GM19023 (cell line): ENCODE data around the gene QKI.
A peak's percentile ranks its signal among the peaks of the same experiment; 100 is the strongest.
"Not testable (repeated sequence)": the region's sequence is repeated elsewhere in the genome, so short reads cannot be mapped to it uniquely, and the experiment has no call there.

Experiments
- ATAC-seq: cut with Tn5 transposase; IDR thresholded peaks from one replicate; pipeline ENCODE4 v1.9.1; 2021; ENCODE audit warnings: mild to moderate bottlenecking, moderate library complexity; ENCODE audit not compliant: unreplicated experiment

QKI gene

DNA sequence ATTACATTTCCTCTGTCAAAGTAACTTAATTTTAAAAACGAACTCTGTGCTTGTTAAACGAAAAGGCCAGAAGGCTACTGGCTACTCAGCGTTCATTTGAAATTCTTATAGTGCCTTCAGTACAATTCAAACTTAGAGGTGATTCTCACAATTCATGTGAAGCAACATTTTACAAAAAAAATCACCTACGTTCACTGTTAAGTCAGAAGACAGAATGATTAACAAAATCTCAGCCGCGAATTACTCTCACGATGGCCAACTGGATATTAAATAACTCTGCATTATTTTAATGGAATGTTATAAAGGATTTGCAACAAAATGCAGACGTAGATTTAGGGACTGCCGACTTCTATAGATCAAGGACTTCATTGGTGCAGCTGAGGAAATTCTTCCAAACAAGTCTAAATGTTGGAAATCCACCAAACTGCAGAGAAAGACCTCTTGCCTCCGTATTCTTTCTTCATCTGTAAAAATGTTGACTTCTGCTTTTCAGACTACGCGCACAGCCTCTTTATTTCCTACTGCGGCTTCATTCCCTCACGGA is 1.6 kb upstream of the QKI start:
- no peak for ATAC-seq

DNA sequence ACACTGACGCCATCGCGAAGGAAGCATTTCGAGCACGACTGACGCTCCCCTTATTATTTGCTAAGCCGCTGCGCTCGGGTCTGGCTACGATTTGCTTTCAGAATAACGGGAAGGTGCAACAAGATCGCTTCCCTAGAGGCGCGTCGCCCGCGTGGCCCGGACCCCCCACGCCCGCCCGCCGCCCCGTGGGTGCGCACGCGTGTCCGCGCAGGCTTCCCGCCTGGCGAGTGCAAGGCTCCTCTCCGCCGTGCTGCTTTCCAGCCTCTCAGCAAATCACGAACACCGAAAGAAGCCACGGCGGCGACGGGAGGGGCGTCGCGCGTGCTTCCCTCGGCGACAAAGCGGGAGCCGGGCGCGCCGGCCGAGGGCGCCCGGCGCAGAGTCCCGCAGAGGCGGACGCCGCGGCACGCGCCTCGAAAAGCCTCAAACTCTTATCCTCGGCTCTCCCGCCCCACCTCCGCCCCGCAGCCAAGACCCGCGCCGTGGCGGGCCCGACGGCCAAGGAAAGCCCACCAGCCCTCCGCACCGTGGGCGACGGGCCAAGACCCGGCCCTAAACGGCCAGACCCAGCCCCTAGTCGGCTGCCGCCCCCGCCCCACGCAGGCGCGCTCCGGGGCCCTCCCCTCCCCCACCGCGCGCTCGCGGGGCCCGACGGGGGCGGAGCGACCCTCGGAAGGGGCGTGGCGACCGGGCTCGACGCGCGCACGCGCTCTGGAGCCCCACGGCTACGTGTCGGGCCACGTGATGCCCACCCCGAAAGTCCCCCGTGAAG is 987 bp upstream of the QKI start:
- ATAC-seq: peak; percentile 52

DNA sequence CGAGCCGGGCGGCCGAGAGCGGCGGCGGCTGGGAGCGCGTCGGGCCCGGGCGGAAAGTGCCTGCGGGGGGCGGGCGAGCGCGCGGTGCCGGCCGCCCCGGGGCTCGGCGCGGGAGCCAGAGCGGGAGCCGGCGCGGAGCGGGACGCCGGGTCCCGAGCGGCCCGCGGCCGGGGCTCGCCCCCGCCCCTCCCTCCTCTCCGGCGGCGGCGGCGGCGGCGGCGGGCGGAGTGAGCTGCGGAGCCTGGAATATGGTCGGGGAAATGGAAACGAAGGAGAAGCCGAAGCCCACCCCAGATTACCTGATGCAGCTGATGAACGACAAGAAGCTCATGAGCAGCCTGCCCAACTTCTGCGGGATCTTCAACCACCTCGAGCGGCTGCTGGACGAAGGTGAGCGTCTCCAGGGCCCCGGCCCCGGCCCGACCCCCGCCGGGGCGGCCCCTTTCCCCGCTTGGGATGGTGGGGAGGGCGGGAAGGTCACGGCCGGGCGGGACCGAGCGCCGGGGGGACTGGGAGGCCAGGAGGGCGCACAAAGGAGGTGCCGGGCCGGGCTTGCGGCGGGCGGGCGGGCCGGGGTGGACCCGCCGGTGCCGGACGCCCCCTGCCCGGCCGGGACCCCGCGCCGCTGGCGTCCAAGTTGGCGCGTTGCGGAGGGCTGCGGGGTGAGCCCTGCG is 565 bp downstream of the QKI start:
- ATAC-seq: peak; percentile 1

DNA sequence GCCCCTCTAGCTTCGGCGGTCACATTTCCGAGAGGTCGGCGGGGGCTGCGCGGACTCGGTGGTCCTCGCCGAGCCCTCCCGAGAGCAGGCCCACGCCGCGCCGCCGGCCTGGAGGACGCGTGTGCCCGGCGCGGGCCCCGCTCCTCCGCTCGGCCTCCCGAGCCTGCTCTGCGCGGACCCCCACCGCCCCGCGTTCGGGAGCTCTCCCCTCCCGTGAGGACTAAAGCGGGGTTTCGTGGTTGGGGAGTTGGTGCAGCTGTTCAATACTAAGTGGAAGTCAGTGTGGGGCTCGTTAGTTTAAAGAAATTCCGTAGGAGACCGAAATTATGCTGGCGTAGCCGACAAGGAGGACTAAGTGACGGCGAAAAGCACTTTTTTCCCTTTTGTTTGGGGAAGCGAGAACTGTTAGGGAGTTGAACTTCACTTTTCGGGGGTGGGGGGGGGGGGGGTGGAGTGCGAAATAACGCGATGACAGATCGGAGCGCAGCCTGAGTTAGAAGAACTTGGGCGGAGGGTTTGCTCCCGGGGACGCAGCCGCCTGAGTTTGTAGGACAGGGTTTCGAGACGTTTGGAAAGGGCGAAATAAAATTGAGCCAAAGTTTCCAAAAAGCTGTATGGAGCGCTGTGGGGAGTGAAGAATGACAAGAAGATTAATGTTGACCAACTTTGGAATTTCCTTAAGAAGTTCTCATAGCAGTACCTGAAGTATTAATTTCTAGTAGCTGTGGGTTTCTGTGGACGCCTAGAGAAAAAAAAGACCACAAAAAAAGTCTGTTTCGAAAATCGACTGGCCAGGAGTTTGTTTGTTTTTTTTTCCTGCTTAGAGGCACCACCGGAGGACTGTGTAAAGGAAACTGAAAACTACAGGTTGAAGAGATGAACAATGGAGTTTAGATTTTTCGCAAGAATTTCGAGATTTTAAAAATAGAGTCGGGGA is 1.4 kb downstream of the QKI start:
- no peak for ATAC-seq

DNA sequence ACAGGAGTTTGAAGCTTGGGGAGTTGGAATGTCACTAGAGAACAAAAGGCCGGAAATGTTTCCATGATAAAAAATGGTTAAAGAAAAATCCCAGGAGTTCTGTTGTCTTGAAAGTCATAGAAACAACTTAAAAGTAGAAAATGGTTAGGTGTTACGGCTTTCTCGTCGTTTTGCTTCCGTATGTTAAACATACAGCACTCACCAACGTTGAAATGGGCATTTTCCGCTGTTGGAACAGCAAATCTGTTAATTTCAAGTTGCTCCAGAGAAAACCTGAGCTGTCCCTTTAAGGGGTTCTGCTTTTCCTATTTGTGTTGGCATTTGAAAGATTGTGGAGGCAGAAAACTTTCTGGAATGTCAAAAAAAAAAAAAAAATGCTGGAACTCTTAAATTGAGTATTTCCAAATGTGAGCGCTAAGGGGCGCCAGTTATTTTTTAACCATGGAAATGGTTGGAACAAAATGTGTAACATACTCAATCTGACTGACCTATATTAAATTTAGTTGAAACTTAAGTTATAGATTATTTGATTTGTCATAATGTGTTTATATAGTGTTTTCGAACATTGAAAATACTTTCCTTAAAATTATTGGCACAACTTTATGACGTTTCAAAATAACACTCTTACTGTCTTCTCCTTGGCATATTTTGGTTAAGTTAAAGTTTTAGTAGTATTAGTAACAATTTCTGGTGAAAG is 2.2 kb downstream of the QKI start:
- ATAC-seq: no peak

DNA sequence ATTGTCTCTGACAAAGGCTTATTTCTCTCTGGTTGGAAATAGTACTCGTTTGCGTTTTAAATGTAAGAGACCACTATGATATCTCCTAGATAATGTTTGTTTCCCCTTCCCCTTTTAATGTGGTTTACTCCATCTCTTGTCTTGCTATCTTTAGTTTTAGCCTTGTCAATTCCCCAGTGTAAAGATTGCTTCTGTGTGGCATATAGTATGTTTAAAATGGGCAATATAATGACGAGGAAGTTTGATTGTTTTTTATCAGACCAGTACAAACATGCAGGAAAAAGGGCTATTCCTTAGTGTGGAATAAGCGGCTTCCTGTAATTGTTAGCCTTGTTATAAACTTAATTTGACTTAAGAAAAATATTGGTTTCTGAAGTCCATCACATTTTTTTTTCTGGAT is 3.1 kb downstream of the QKI start:
- ATAC-seq: no peak

DNA sequence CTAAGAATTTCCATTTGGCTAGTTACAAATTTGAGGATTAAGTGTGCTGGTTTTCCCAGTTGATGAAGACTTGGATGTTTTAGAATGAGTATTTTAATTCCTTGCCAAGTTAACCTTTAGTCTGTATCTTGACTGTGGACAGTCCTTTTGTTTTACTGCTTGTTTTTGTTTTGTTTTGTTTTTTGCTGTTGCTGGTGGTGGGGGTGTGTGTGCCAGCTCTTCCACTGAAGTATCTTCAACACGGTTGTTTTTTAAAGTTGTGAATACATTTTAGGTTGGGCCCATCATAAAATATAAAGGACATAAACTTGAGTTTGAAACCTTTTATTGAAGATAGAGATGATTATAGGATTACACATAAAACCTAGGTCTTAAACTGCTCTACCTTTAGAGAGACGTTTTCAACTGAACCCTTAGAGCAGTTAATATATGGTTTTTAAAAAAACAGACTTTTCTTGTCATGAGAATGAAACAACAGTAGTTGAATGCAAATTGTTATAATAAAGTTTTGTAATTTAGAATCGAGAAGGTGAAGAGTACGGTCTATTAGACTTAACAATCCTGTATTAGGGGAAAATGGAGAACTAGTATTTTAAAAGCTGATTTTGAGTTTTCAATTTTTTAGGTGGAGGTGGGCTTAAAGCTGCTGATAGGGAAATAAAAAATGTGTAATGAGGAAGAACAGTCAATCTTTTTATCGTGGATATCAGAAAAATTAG is 4.0 kb downstream of the QKI start:
- ATAC-seq: no peak

DNA sequence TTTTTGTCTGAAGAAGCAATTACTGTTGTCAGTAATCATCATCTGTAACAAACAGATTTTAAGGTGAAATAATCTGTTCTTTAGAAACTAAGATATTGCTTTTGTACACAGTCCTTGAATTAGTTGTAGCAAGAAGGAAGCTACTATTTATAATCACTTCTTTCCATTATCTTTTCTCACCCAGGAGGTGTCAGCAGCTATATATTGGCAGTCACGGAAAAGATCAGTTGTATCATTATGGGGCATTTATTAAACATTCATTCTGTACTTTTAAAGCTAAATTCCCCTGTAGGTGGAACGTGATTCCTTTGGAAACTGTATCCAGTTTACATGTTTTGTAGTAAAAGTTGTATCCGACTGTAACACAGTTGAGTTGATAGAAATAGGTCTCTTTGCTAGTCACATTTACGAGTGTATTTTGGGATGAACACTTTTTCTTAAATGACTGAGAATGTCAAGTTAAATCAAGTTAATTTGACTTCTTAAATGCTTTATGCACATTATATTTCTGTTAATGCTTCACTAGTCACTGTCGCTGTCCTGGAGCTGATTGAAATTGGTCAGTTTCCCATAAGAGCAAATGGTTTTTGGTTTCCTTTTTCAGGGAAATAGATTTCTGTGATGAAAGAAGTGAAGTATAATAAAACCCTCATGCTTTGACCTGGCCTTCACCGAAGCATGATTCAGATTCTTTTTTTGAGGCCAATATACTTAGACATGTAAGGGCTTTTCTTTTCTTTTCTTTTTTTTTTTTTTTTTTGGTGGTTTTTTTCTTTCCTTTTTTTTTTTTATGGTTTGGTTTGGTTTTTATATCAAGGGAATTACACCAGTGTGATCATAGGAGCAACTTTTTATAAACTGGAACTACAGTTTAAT is 5.1 kb downstream of the QKI start:
- ATAC-seq: no peak

DNA sequence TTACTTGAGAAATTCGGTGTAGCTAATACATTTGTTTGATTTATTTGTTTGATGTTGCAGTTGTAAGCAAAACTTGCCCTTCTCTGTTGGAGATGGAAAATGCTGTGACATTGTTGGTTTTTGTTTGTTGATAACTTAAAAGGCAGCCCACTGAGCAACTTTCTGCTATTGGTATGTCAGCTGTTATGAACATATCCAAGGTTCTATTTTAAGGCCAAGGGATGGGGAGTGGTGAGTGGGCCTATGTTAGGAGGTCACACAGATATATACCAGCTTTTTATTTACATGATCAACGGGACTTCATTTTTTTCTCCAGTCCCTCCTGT is 5.7 kb downstream of the QKI start:
- ATAC-seq: no peak

DNA sequence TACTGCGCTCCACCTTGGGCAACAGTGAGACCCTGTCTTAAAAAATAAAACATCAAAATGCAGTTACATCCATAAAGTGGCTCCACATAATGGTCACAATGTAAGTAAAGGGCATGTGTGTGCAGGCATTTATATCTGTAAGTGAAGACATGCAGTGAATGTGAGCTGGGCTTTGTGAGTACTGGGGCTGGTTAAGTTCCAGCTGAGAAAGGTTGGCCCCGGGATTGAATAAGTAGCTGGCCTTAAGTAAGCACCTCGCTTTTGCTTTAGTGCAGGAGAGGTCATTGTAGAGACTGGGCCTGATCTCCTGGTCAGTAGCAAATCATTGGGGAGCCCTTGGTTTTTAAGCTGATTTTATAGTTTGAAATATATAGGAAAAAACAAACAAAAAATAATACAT is 8.0 kb downstream of the QKI start:
- no peak for ATAC-seq

DNA sequence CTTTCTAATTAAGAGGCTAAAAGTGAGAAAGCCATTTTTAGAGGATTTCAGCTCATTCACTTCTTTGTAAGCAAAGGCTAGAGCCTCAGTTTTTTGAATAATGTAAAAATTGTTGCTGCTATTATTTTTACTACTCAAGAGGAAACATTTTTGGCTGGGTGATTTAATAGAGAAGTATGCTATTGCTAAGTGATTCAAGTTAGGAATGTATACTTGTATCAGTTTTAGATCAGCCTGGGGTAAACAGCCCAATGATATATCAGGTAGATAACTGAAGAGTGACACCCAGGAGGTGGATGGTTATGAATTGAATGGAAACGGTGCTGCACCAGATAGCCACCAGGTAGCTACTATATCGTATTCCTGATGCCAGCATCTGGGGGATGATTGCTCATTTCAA is 9.2 kb downstream of the QKI start:
- ATAC-seq: no peak

DNA sequence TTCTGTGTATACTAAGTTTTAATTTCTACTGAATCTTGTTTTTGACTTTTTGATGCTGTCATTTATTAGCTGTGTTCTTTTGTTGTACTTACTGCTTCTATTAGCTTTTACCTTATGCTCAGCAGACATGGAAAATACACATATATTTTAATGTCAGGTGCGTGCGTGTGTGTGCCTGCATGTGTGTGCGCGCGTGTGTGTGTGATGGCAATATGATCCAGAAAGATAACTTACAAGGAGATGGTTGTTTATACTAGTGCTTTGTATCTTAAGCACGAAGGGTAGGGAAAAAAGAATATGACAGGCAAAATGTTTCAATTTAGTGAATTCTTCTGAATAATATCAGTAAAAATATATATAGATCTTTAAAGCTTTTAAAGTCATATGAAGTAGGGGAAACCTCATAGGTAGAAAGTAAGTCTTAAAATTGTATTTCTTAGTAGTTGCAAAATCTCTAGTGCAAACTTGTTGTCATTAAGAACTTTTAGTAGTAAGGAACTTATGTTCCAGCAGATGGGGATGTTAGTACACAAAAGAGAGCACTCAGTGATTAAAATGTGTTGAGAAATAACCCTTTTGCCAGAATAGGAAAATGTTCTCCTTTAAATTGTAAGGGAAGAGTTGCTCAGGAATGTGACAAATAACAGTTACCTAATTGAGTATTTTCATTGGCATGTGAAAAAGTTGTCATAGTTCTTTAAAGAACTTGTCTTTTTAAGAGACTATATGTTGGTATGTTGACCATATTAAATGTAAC is 13.2 kb downstream of the QKI start:
- no peak for ATAC-seq

DNA sequence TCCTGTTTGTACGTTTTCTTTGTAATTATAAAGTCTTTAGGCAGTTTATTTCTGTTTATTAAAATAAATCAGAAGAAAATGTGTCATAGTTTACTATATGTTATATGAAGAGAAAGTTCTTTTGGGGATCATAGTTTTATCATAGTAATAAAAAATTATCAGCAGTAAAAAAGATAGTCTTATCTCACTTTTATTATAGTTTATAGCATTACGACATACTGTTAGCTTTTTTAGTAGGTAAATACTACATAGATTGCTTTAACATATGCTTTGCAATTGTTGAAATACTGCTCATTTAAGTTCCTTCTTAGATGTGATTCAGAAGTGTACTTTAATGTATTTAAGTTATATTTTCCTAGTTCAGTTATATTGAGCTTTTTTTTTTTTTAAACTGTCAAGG is 13.9 kb downstream of the QKI start:
- no peak for ATAC-seq

DNA sequence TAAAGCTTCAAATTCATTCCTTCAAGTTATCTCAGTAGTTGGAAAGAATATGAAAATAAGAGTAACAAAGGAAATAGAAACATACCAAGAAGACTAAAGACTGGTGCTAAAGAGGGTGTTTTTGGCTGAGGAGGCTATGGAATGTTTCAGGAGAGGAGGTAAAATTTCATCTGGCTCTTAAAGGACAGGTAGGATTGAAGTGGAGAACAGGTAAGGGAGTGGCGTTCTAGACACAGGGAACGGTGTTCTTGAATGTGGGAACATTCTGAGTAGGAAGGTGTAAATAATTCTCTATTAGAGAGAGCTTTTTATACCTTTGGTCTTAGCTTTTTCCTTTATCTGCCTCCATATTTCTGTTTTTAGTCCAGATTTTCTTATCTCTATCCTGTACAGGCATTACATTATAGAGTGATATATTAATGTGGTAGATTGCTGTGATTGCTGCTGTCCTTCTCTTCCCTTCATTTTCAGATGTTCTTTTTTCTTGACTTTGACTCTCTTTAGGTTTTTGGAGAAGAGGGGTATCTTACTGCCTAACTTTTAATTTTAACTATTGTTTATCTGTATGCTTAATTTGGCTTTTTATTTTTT is 15.4 kb downstream of the QKI start:
- ATAC-seq: no peak

DNA sequence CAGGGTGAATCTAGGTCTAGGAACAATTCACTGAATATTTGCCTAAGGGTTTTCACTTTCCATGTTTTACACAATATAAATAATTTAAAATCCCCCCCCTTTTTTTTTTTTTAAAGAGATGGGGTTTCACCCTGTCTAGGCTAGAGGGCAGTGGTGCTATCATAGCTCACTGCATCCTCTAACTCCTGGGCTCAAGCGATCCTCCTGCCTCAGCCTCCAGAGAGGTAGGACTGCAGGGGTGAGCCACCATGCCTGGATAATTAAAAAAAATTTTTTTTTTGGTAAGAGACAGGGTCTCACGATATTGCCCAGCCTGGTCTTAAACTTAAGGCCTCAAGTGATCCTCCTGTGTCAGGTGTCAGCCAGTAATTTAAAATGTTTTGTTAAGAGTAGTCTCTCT is 17.8 kb downstream of the QKI start:
- no peak for ATAC-seq

DNA sequence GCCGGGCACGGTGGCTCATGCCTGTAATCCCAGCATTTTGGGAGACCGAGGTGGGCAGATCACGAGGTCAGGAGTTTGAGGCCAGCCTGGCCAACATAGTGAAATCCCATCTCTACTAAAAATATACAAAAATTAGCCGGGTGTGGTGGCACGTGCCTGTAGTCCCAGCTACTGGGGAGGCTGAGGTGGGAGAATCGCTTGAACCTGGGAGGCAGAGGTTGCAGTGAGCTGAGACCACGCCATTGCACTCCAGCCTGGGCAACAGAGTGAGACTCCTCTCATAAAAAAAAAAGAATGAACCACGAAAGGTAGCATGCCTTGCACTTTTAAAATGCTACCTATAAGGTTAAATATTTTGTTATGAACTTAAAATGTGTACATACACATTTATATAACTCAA is 19.0 kb downstream of the QKI start:
- not testable (repeated sequence) for ATAC-seq

DNA sequence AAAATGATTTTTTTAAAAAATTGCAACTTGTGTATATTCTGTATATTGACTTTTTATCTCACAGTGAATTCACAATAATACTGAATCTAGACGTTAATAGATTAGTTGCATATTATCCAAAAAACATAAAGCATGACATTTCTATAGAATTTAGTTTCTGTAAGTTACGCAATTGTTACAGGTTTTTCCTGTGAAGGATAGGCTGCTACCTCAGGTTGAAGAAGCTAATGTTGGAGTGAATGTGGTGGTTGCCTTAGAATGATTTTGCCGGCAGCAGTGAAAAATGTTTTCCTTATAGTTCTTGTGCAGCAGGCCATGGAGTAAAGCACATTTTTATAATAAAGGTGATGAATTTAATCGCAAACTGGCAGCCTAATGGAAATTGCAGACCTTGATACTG is 20.5 kb downstream of the QKI start:
- no peak for ATAC-seq

DNA sequence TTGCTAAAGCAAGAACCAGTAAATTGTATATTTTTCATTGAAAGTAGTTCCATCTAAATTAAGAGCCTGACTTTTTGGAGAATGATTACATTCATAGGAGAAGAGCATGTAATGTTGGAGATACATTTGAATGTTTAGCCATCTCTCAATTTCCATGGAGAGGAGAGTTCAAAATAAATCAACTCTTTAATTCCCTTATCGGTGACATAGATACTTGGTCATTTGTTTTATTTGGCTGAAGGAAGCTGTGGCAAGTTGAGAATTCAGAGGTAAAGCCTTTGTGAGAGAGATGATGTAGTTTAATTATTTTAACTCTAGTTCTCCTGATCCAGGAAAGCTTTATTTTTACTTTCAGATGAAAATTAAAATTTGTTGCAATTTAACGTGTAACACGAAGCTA is 22.3 kb downstream of the QKI start:
- ATAC-seq: no peak
